HepG2 (cell line): ENCODE data around the gene COL26A1.

Experiments used
- HNF4A ChIP-seq: sonication (generic); formaldehyde crosslinking; IDR thresholded peaks from 2 replicates; pipeline ENCODE4 v1.4.0; 2020; ENCODE audit warnings: missing genetic modification reagents
- NFKBIZ ChIP-seq: IDR thresholded peaks from 2 replicates; pipeline ENCODE4 v1.6.1; 2018; ENCODE audit warnings: missing genetic modification reagents, missing compliant biosample characterization
- NR3C1 ChIP-seq: sonication (generic); formaldehyde crosslinking; IDR thresholded peaks from 2 replicates; pipeline ENCODE4 v1.4.0; 2020; ENCODE audit warnings: missing genetic modification reagents
- POLR2AphosphoS5 ChIP-seq: IDR thresholded peaks from 2 replicates; pipeline ENCODE4 v1.6.1; 2012; ENCODE audit warnings: low read depth, low read length
- RAD21 ChIP-seq: fragments of 450-650 bp; formaldehyde crosslinking; IDR thresholded peaks from 2 replicates; pipeline ENCODE4 v1.5.0; 2020; ENCODE audit warnings: mild to moderate bottlenecking
- RFX5 ChIP-seq: IDR thresholded peaks from 2 replicates; pipeline ENCODE4 v1.6.1; 2011; ENCODE audit warnings: low read depth, low read length, improper control_type of control experiment
- SMC3 ChIP-seq: IDR thresholded peaks from 2 replicates; pipeline ENCODE4 v1.6.1; 2011; ENCODE audit warnings: low read length, improper control_type of control experiment
- ZBTB2 ChIP-seq: sonication (generic); formaldehyde crosslinking; IDR thresholded peaks from 2 replicates; pipeline ENCODE4 v1.8.0; 2022; ENCODE audit warnings: low read depth, missing genetic modification reagents
- ZBTB7A ChIP-seq: sonication (generic); formaldehyde crosslinking; IDR thresholded peaks from 2 replicates; pipeline ENCODE4 v1.8.0; 2022; ENCODE audit warnings: mild to moderate bottlenecking, missing genetic modification reagents
- TF ChIP-seq, protein P1 (sequence below): sonication (generic); formaldehyde crosslinking; IDR thresholded peaks from 2 replicates; pipeline ENCODE4 v1.8.0; 2022; ENCODE audit warnings: missing genetic modification reagents, mild to moderate bottlenecking, moderate library complexity, borderline replicate concordance

- no peak for TF ChIP-seq SMC3
- TF ChIP-seq POLR2AphosphoS5, result no peak
- TF ChIP-seq NFKBIZ (CRISPR knock-in tag), result no peak
- no peak for TF ChIP-seq NR3C1 (CRISPR knock-in tag)
- TF ChIP-seq HNF4A, result no peak
- TF ChIP-seq ZBTB7A, result no peak
- TF ChIP-seq, protein P1, sequence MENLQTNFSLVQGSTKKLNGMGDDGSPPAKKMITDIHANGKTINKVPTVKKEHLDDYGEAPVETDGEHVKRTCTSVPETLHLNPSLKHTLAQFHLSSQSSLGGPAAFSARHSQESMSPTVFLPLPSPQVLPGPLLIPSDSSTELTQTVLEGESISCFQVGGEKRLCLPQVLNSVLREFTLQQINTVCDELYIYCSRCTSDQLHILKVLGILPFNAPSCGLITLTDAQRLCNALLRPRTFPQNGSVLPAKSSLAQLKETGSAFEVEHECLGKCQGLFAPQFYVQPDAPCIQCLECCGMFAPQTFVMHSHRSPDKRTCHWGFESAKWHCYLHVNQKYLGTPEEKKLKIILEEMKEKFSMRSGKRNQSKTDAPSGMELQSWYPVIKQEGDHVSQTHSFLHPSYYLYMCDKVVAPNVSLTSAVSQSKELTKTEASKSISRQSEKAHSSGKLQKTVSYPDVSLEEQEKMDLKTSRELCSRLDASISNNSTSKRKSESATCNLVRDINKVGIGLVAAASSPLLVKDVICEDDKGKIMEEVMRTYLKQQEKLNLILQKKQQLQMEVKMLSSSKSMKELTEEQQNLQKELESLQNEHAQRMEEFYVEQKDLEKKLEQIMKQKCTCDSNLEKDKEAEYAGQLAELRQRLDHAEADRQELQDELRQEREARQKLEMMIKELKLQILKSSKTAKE (CRISPR knock-in tag), result no peak
- TF ChIP-seq ZBTB2, result no peak
- TF ChIP-seq RFX5, result no peak
- no peak for TF ChIP-seq RAD21 (CRISPR knock-in tag)
These were observed 213.0 kb downstream of the COL26A1 start for GRCh38 chr7:101575721-101576120.
